ENCODE results near the gene BAG1. TPM values are rescaled to one million over a fixed set of nuclear protein-coding genes. Genes with fewer than 3 reads are reported as not detected.

BAG1 gene
- 131 TPM for total RNA-seq
- long read RNA-seq, transcript BAG1-210 (7 exons, 3,786 nt) = major isoform, 88 of 101 reads
- long read RNA-seq, partial matches to known transcripts = 1 of 101 reads
- long read RNA-seq, other reads (novel, unspliced or antisense) = 9 of 101 reads

GRCh38 chr9:33264473-33265177 is at the start of gene BAG1, which contains the start of gene CHMP5:
Gene BAG1 (minus strand): TSS chr9:33264708.
Gene CHMP5 (plus strand): TSS chr9:33265049. CDS start chr9:33265079, 30 bp downstream.
- peak; percentile 100 for DNase-seq (ENCODE audit: low spot score)

DNA sequence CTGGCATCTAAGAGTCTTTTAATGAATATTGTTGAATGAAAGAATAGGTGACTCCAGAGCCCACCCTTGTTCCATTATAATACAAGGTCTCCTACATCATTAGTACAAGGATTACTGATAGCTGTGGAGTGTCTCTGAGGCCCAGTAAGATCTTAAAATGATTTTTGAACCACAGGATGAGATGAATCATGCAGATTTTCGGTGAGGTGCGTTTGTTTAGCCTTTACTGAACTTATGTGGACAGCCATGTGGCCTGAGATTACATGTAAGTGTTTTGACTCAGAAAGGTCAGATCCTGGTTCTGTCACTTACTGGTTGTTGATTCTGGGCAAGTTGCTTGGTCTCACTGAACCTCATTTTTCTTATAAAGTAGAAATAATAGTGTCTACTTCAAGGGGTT is 47.4 kb upstream of the BAG1 start:
- no peak for DNase-seq (ENCODE audit: low spot score)

- DNase-seq (ENCODE audit: low spot score) = no peak
Observed at GRCh38 chr9:33310748-33311147, 46.2 kb upstream of the BAG1 start.

DNA sequence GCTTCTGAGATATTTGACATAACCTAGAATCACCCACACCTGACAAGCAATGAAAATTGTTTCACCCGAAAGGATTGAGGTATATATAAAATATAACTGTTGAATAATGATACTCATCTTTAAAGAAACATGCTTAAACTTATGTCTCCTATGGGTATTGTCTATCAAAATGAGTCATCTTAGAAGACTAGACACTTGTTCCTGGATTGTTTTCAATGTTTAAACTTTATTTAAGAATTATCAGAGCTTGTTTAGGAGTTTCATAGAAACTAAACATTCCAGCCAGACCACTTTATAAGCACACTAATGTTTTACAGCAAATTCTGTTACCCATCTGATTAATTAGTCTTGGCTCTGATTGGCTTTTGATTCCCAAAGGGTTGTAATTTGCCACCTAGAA is 45.4 kb upstream of the BAG1 start:
- DNase-seq (ENCODE audit: low spot score) = no peak

- DNase-seq (ENCODE audit: low spot score) = no peak
Observed at GRCh38 chr9:33307067-33307466, 42.6 kb upstream of the BAG1 start.

DNA sequence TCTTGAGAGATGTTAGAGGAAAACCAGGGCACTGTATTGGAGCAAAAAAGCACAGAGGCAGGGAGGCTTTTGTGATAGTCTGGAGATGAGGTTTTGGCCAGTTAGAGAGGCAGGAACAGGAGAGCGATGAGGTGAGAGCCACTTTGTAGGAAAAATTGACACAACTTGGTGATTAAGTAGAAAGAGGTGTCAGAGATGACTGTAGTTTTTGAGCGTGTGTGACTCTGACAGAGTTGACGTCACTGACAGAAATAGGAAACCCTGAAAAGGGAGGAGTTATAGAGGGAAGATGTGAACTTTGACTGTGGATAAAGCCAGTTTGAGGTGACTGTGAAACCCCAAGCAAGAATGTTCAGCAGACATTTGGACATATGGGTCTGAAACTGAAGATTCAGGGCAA is 41.5 kb upstream of the BAG1 start:
- DNase-seq (ENCODE audit: low spot score) = no peak

DNA sequence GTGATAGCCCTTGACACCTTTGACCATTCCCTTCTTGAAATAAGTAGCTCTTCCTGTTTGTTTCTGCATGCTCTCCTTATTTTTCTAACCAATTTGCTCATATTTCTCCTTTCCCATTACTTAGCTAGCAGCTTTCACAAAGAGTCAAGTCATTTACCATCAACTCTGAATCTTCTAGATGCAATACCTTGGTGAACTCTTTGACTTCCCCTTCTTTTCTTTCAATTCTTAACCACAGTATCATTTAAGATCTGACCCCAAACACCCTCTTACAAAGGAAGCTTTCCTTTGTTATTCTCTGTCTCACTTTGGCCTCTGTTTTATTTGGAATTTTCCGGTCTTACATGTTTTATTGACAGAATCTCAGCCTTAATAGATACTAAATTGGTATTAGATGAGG is 39.9 kb upstream of the BAG1 start:
- DNase-seq (ENCODE audit: low spot score) = no peak

DNA sequence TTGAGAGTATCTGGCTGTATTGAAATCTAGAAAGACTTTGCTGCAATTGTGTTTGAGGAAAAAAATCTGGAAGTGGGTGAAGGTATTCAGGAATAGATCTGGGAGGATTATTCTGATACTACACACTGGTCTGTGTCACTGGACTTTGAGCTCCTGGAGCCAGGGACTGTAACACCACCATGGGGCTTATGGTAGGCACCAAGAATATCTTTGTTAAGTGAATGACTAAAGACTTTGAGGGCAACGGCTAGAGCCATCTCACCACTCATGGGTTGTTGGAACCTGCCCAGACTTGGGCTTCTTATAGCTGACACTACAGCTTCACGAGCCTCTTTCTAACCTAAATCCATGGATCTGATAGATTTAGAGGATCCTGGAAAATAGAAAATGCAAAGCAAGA is 36.0 kb upstream of the BAG1 start:
- no peak for DNase-seq (ENCODE audit: low spot score)

GRCh38 chr9:33297432-33297831 is 32.9 kb upstream of the BAG1 start:
- DNase-seq (ENCODE audit: low spot score) = no peak

DNA sequence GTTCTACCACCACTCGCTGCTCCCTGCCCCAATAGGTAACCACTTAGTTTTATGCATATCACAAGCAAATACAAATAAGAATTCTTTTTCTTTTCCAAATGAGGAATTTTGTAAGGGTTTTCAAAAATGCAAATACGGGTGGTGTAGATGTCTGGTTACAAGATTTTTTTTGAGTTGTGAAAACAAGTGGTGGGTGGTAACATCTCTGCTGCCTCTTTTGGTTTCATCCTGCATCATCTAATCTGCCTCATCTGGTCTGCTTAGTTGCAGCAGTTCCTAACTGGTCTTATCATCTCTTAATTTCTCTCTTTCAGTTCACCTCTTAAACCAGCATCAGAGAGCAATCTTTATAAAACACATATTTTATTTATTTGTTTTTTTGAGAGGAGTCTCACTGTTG is 31.1 kb upstream of the BAG1 start:
- DNase-seq (ENCODE audit: low spot score) = no peak

DNA sequence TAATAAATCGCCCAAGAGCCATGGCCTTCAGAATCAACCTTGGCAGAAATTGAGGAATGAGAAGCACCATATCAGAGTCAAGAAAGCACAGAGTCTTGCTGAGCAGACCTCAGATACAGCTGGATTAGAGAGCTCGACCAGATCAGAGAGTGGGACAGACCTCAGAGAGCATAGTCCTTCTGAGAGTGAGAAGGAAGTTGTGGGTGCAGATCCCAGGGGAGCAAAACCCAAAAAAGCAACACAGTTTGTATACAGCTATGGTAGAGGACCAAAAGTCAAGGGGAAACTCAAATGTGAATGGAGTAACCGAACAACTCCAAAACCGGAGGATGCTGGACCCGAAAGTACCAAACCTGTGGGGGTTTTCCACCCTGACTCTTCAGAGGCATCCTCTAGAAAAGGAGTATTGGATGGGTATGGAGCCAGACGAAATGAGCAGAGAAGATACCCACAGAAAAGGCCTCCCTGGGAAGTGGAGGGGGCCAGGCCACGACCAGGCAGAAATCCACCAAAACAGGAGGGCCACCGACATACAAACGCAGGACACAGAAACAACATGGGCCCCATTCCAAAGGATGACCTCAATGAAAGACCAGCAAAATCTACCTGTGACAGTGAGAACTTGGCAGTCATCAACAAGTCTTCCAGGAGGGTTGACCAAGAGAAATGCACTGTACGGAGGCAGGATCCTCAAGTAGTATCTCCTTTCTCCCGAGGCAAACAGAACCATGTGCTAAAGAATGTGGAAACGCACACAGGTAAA is 30.3 kb upstream of the BAG1 start:
- no peak for DNase-seq (ENCODE audit: low spot score)

DNA sequence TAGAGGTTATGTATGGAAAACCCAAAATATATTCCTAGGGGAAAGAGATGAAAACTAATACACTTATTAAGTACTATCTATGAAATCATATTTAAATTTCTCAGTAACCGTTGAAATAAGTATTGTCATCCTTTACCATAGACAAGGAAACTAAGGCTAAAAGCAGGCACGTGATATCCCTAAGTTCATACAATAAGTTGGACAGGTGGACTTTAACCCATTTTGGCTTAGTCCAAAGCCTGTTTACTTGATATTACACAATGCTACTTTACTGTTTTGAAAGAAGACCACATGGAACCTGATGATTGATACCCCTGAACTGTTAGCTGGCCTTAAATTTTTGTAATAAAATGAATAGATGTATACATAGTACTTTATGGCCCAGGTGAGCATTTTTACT is 29.3 kb upstream of the BAG1 start:
- DNase-seq (ENCODE audit: low spot score) = no peak

DNA sequence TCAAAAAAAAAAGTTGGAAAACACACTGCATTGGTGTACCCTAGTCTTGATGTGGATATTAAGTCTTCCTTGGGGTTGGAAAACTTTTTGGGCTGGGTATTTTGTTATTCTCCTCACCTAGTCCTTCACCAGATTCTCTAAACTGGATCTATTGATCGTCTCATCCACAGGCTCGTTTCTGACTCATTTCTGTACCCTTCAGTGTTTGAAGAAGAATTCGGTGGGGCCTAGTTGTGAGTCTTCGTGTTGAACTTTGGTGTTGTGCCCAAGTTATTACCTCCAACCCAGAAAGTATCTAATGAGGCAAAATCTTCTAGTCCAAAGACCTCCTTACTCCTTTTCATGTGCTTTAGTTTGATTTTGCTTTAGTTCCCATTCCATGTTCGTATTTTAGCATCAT is 27.4 kb upstream of the BAG1 start:
- DNase-seq (ENCODE audit: low spot score) = no peak

DNA sequence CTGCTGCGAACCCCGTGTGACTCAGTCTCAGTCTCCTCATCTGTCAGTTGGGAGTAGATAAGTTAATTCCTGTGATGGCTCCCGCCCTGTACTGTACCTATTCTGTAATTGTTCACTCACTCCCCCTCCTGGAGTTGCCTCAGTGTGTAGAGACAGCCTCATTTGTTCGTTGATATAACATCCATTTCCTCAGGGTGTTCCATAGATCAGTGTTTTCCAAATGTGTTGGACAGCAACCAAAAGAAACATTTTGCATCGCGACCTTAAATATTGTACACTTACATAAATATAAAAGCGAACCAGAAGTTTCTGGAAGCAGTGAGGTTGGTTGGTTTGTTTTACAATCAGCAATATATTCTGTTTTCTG is 26.5 kb upstream of the BAG1 start:
- no peak for DNase-seq (ENCODE audit: low spot score)

- peak; percentile 99 for DNase-seq (ENCODE audit: low spot score)
Observed at GRCh38 chr9:33290247-33291030, 25.9 kb upstream of the BAG1 start, which contains the start of gene NFX1. Gene NFX1 (plus strand): TSS chr9:33290516. CDS start chr9:33290573, 57 bp downstream.

GRCh38 chr9:33289936-33290246 is 25.4 kb upstream of the BAG1 start:
- no peak for DNase-seq (ENCODE audit: low spot score)

DNA sequence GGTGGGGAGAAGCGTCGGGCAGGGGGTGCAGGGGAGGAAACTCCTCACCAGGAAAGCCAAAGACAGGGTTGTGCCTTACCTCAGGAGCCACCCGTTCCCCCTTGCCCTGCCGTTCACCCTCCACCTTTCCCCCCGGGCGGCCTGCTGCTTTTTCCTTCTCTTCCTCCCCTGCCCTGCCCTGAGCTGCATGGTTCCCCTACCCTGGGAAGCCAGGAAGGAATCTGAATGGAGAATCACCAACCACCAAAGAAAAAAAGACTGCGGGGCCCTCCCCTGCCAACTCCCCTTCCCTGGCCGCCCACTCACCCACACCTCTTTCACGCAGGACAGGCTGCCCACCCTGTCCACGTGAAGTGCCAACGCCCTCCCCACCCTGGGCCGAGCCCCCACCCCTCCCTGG is 25.0 kb upstream of the BAG1 start:
- no peak for DNase-seq (ENCODE audit: low spot score)

DNA sequence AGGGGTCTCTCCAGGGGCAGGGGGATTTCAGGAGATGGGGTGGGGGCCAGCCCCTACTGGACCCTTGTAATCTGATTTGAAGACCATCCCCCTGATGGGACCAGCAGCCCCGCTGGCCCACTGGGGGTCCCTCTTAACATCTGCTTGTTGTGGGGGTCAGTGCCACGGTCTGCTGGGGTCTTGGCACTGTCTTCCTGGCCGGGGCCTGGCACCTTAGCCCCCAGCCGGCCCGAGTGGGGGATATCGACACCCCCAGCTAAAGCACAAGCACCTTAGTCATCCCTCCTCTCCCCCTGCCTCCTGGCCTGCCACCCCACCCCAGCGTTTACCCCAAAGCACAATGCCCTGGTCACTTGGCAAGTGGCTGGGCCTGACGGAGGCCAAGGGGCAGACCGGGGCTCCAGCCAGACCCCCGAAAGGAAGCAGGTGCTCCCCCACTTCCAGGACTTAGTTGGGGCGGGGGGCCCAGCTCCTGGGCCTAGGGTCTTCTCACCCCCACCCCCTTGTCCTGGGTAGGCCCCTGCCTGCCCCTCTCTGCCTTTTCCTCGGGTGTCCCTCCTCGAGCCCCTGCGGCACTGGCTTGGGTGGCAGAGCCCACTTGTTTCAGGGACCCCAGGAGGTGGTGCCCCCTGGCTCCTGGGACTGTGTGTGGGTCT is 24.4 kb upstream of the BAG1 start:
- no peak for DNase-seq (ENCODE audit: low spot score)

DNA sequence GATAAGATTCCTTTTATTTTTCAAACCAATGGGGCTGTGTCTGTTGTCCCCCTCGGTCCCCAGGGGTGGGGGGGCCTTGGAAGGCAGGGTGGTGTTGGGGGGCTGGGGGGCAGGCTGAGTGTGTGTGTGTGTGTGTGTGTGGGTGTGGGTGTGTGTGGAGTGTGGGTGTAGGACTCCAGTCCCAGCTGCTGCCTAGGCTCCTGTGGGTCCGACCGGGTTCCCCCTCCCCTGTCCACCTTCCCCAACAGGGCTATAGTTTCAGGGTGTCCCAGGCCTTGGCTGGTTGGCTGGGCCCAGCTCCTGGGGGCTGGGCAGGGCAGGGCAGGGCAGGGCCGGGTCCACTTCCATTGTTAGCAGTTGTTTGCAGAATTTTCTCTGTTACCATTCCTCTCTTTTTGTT is 23.7 kb upstream of the BAG1 start:
- no peak for DNase-seq (ENCODE audit: low spot score)

DNA sequence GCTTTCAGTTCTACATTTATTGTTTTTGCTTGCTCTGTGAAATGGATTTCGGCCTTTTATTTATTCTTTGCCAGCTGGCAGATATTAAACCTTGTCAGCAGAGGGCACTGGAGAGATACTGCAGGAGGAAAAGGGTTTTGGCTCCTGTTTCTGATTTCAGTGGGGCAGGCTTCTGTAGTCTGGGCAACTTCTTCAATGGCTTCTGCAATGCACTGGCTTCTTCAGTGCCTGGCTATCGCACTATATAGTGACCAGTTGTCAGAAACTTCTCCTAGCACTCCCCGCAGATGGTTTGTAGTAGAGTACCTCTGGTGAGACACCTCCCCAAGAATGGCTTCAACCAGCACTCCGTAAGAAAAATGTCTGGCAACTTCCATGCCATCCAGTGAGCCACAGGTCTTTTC is 22.6 kb upstream of the BAG1 start:
- no peak for DNase-seq (ENCODE audit: low spot score)

DNA sequence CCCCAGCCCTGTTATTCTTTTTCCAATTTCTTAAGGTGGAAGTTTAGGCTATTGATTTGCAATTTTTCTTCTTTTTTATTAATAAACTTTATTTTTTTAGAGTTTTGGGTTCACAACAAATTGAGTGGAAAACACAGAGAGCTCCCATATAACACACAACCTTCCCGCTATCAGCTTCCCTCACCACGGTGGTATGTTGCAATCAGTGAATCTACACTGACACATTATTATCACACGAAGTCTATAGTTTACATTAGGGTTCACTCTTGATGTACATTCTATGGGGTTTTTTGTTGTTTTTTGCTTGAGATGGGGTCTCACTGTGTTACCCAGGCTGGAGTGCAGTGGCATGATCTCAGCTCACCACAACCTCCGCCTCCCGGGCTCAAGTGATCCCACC is 21.0 kb upstream of the BAG1 start:
- DNase-seq (ENCODE audit: low spot score) = no peak

Data from mesenteric fat pad (tissue), 1 donor.